Testis (tissue), 3 donors: ENCODE measurements around the gene NCAPD3. TPM values are rescaled to one million over a fixed set of nuclear protein-coding genes. Genes with fewer than 3 reads are reported as not detected.

Source experiments
- DNase-seq: peaks from one replicate; pipeline ENCODE4 v3.0.0-alpha.2; 2019
- H3K27ac ChIP-seq, 2 donors: fragments of 200-600 bp; sonication (generic); one replicate each; pipeline ENCODE4 v1.5.1; 2019
- H3K27me3 ChIP-seq: fragments of 200-600 bp; sonication (generic); one replicate; pipeline ENCODE4 v1.5.1; 2019
- H3K36me3 ChIP-seq: fragments of 200-600 bp; sonication (generic); one replicate; pipeline ENCODE4 v1.5.1; 2017; ENCODE audit warnings: low read depth; ENCODE audit errors: missing control alignments
- H3K4me1 ChIP-seq: fragments of 200-600 bp; sonication (generic); one replicate; pipeline ENCODE4 v1.5.1; 2019
- H3K4me3 ChIP-seq, 2 donors: fragments of 200-600 bp; sonication (generic); one replicate each; pipeline ENCODE4 v1.5.1; 2017 to 2019
- H3K9me3 ChIP-seq: fragments of 200-600 bp; sonication (generic); one replicate; pipeline ENCODE4 v1.5.1; 2017
- CTCF ChIP-seq, 3 experiments: fragments of 450-650 bp in 2 of 3; fragments of 200-600 bp in 1 of 3; sonication (generic) in 1 of 3; IDR thresholded peaks; one replicate each; pipeline ENCODE4 v1.5.1; 2016 to 2019; ENCODE audit warnings: antibody characterized with exemption in 3 of 3, mild to moderate bottlenecking in 2 of 3, moderate library complexity in 1 of 3
- POLR2A ChIP-seq: fragments of 450-650 bp; IDR thresholded peaks from one replicate; pipeline ENCODE4 v1.6.1; 2017; ENCODE audit warnings: antibody characterized with exemption, mild to moderate bottlenecking, moderate library complexity
- WGBS, 2 donors: methylation state at CpG; one replicate each; pipeline ENCODE4 v1.1.5; 2018; 5-methylcytosine and 5-hydroxymethylcytosine counted together
- intact Hi-C: fragments of 100-400 bp; cut with DNase I; formaldehyde crosslinking; loops from one replicate; pipeline ENCODE4 v1.15.1; 2023; ENCODE audit warnings: low total_unique reads
- polyA plus RNA-seq: library from polyadenylated mRNA; stranded (reverse); fragments of 350-450 nt; fragmentation: Illumina TruSeq; extraction: RNeasy Lipid Tissue Mini Kit (QIAGEN cat#74804); gene quantifications from one replicate; pipeline ENCODE4 v1.2.3, GENCODE V29; 2014; ENCODE audit warnings: low read depth, low replicate concordance; ENCODE audit not compliant: insufficient read depth
- total RNA-seq, 2 donors: library from RNA; depleted of rRNA; stranded (reverse); fragments of >200 nt; gene quantifications; one replicate each; pipeline ENCODE4 v1.2.3, GENCODE V29; 2016

The NCAPD3 gene
- total and polyA plus RNA-seq, 3 donors from 2014 or later = 30.8 to 82.9 (median 69.3) TPM

DNA sequence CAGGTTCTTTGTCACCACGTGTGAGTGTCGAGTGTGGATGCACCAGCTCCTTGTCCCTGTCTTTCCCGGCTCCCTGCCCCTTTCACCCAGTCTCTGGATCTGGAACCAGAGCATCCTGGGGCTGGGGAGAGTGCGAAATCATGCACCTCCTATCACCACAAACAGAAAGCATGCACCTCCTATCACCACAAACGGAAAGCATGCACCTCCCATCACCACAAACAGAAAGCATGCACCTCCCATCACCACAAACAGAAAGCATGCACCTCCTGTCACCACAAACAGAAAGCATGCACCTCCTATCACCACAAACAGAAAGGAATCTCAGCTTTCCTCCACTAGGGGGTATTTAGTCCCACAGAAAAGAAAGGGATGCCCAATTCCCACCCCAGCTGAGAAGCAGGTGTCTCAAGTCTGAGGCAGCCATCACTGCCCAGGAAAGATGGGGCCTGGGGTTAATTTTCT lies 46.5 kb upstream of the NCAPD3 start:
- H3K27ac ChIP-seq = no peak overlapping the region
- H3K4me3 ChIP-seq = no peak overlapping the region
- no peak for DNase-seq
- no peaks in the 10 kb centered on the region for H3K36me3 ChIP-seq
- intact Hi-C loops = loop anchor here (10.0 kb wide), 1 partner anchor 55 kb away; no protein-coding TSS in a partner anchor
- WGBS, 2 donors = 56 to 60% methylated on average over 3 to 5 of the region's 5 CpGs
- H3K9me3 ChIP-seq = no peaks in the 10 kb centered on the region
- no peak for TF ChIP-seq CTCF (IDR thresholded peaks at IDR 0.05)
- no peak for TF ChIP-seq POLR2A
- no peaks in the 10 kb centered on the region for H3K4me1 ChIP-seq
- no peaks in the 10 kb centered on the region for H3K27me3 ChIP-seq

DNA sequence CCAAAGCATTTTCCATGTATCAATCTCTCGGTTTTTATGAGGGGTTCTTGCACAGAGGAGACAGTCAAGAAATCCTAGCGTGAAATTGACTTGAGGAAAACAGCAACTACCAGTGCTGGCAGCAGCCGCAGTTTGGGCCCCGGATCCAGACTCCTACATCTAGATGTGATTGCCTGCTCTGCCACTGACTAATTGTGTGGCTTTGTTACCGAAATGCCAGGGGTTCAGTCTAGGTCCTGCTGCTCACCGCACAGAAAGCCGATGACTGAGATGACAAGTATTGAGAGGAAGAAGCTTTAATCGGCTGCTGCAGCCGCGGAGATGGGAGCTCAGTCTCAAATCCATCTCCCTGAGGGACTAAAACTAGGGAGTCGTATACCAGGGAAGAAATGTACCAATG lies 44.2 kb upstream of the NCAPD3 start:
- H3K9me3 ChIP-seq = no peaks in the 10 kb centered on the region
- TF ChIP-seq CTCF (IDR thresholded peaks at IDR 0.05) (no peak), POLR2A (no peak)
- H3K4me1 ChIP-seq = no peaks in the 10 kb centered on the region
- WGBS, 2 donors = 86 to 88% methylated on average over 11 of the region's 11 CpGs
- DNase-seq = no peak
- no peak overlapping the region for H3K4me3 ChIP-seq
- intact Hi-C loops = no loop called here
- H3K27ac ChIP-seq = no peak overlapping the region
- H3K36me3 ChIP-seq = no peaks in the 10 kb centered on the region
- H3K27me3 ChIP-seq = no peaks in the 10 kb centered on the region

GRCh38 chr11:134267461-134267860 lies 43.7 kb upstream of the NCAPD3 start:
- H3K9me3 ChIP-seq = no peaks in the 10 kb centered on the region
- WGBS, 2 donors = 82 to 83% methylated on average over 5 of the region's 5 CpGs
- H3K27ac ChIP-seq = no peak overlapping the region

GRCh38 chr11:134266841-134267251 lies 43.1 kb upstream of the NCAPD3 start:
- Histone ChIP-seq H3K36me3 (no peaks in the 10 kb centered on the region), H3K9me3 (no peaks in the 10 kb centered on the region), H3K4me1 (no peaks in the 10 kb centered on the region), H3K27ac (no peak overlapping the region), H3K27me3 (no peaks in the 10 kb centered on the region), H3K4me3 (no peak overlapping the region)
- intact Hi-C loops = no loop called here
- TF ChIP-seq CTCF (IDR thresholded peaks at IDR 0.05) = no peak
- no peak for TF ChIP-seq POLR2A
- no peak for DNase-seq
- WGBS, 2 donors = 55 to 72% methylated on average over 3 of the region's 3 CpGs

More at GRCh38 chr11:134267461-134267860, 43.7 kb upstream of the NCAPD3 start:
- H3K4me1 ChIP-seq = no peaks in the 10 kb centered on the region
- no peak for TF ChIP-seq CTCF (IDR thresholded peaks at IDR 0.05)
- TF ChIP-seq POLR2A = no peak
- no peak for DNase-seq
- H3K4me3 ChIP-seq = no peak overlapping the region
- intact Hi-C loops = no loop called here
- no peaks in the 10 kb centered on the region for H3K36me3 ChIP-seq
- H3K27me3 ChIP-seq = no peaks in the 10 kb centered on the region

- H3K27ac ChIP-seq = no peak overlapping the region
- no peaks in the 10 kb centered on the region for H3K36me3 ChIP-seq
- 88 to 89% methylated on average over 5 of the region's 5 CpGs for WGBS, 2 donors
- no peaks in the 10 kb centered on the region for H3K4me1 ChIP-seq
- no peaks in the 10 kb centered on the region for H3K27me3 ChIP-seq
- no peaks in the 10 kb centered on the region for H3K9me3 ChIP-seq
- no peak for DNase-seq
- intact Hi-C loops = no loop called here
- TF ChIP-seq CTCF (IDR thresholded peaks at IDR 0.05) = no peak
- no peak overlapping the region for H3K4me3 ChIP-seq
Observed at GRCh38 chr11:134266440-134266839, 42.7 kb upstream of the NCAPD3 start.
